Subcutaneous abdominal adipose tissue (tissue), 5 donors: Measurements from ENCODE around the gene PRR7.
"Not testable (repeated sequence)": the region's sequence is repeated elsewhere in the genome, so short reads cannot be mapped to it uniquely, and the experiment has no call there.

Source experiments
- H3K27ac ChIP-seq: one replicate; pipeline ENCODE4 v1.7.0; 2013; ENCODE audit warnings: low read depth, mild to moderate bottlenecking, inconsistent platforms, low read length, moderate library complexity
- H3K27me3 ChIP-seq, 5 donors: one replicate each; pipeline ENCODE4 v1.7.0; 2013; ENCODE audit warnings: low read length in 5 of 5, inconsistent platforms in 1 of 5; ENCODE audit not compliant: control insufficient read depth in 5 of 5, insufficient read depth in 4 of 5
- H3K36me3 ChIP-seq, 5 donors: one replicate each; pipeline ENCODE4 v1.7.0; 2013; ENCODE audit warnings: low read length in 5 of 5; ENCODE audit not compliant: control insufficient read depth in 5 of 5, insufficient read depth in 5 of 5
- H3K4me1 ChIP-seq, 5 donors: one replicate each; pipeline ENCODE4 v1.7.0; 2013; ENCODE audit warnings: low read length in 5 of 5, mild to moderate bottlenecking in 3 of 5, moderate library complexity in 1 of 5; ENCODE audit not compliant: control insufficient read depth in 5 of 5, insufficient read depth in 5 of 5
- H3K4me3 ChIP-seq, 5 donors: one replicate each; pipeline ENCODE4 v1.7.0; 2013; ENCODE audit warnings: low read length in 5 of 5, low read depth in 1 of 5
- H3K9ac ChIP-seq, 5 donors: one replicate each; pipeline ENCODE4 v1.7.0; 2013; ENCODE audit warnings: low read length in 5 of 5, mild to moderate bottlenecking in 4 of 5, moderate library complexity in 3 of 5
- H3K9me3 ChIP-seq, 5 donors: one replicate each; pipeline ENCODE4 v1.7.0; 2013; ENCODE audit warnings: low read length in 5 of 5; ENCODE audit not compliant: control insufficient read depth in 5 of 5
- donor health status: healthy.
- donor health status: healthy.
- donor health status: healthy.
- donor health status: healthy.
- donor health status: healthy.

The PRR7 gene

DNA sequence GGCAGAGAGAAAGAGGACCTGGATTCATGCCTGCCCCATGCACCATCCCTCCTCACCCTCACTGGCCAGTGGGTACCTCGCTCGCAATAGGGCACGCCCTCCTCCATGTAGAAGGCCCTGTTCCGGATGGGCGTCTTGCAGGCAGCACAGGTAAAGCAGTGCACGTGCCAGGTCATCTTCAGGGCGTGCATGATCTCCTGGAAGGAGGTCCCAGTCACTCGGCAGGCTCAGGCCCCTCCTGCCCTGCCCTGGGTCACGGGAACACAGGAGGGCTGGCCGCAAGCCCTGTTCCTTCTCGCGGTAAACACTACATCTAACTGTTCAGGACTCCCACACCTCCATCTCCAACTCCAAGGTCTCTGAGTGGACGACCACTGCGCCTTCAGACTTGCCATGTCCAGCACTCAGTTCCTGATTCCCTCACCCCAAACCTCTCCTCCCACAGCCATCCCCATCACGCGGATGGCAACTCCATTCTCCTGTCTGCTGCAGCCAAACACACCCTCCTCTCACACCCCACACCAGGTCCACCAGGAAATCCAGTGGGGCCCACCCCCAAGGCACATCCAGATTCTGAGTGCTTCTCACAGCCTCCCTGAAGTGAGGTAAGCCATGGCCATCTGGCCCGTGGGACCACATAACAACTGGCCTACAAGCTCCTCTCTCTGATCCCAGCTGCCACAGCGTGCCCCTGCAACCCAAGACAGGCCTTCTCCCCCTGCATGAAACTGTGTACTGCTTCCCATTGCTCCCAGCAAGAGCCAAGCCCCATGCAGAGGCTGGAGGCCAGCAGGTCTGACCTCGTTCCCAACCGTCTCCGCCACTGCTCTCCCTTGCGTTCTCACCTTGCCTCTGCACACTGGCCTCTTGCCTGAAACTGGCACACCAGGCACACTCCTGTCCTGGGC is 37.6 kb downstream of the PRR7 start:
- no peak overlapping the region for H3K27ac ChIP-seq
- H3K36me3 ChIP-seq, result peaks cover 0 to 55% (median 47%) of the 10 kb centered on the region in 5 donors
- H3K9ac ChIP-seq, result no peak overlapping the region
- peaks cover 3 to 14% (median 11%) of the 10 kb centered on the region in 5 donors for H3K4me1 ChIP-seq
- no peak overlapping the region for H3K4me3 ChIP-seq
- H3K27me3 ChIP-seq, result no peaks in the 10 kb centered on the region
- no peaks in the 10 kb centered on the region for H3K9me3 ChIP-seq

DNA sequence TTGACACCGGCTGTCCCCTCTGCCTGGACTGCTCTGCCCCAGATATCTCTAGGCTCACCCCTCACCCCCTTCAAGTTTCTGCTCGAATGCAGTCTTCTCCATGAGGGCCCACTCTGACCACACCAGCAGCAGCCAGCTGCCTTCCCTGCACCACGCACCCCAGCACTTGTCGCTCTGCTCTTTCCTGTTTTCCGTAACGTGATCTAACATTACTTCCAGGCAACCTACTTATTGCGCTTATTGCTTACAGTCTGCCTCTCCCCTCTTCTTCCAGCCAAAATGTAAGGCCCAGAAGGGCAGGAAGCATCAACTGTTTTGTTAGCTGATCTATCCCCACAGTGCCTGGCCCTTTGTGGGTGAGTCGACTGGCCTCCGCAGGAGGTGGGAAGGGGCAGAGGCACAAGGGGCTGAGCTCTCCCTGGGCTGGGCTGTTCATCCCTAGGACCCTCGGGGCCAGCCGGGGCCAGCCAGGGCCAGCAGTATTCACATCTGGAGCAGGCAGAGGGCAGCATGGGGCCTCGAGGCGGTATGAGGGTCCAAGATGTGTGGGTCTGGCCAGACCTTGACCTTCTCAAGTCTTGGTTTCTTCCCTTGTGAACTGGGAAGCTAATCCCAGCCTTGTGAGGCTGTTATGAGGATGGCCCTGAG is 38.4 kb downstream of the PRR7 start:
- peaks cover 0 to 6% (median 3%) of the 10 kb centered on the region in 5 donors for H3K4me1 ChIP-seq
- no peaks in the 10 kb centered on the region for H3K9me3 ChIP-seq
- no peak overlapping the region for H3K4me3 ChIP-seq
- no peak overlapping the region for H3K27ac ChIP-seq
- peaks cover 0 to 60% (median 51%) of the 10 kb centered on the region in 5 donors for H3K36me3 ChIP-seq
- H3K9ac ChIP-seq, result no peak overlapping the region
- no peaks in the 10 kb centered on the region for H3K27me3 ChIP-seq

DNA sequence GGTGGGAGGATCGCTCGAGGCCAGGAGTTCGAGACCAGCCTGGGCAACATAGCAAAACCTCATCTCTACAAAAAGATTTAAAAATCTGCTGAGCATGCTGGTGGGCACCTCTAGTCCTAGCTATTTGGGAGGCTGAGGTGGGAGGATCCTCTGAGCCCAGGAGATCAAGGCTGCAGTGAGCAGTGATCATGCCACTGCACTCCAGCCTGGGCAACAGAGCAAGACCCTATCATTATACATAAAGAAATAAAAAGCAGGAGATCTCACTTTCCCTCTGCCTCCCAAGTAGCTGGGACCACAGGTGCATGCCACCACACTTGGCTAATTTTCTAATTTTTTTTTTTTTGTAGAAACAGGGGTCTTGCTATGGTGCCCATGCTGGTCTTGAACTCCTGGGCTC is 39.1 kb downstream of the PRR7 start:
- H3K4me3 ChIP-seq, H3K9me3 ChIP-seq, H3K9ac ChIP-seq, H3K4me1 ChIP-seq, H3K27me3 ChIP-seq, H3K27ac ChIP-seq: not testable (repeated sequence)
- H3K36me3 ChIP-seq, result peaks cover 0 to 68% (median 58%) of the 10 kb centered on the region in 5 donors

DNA sequence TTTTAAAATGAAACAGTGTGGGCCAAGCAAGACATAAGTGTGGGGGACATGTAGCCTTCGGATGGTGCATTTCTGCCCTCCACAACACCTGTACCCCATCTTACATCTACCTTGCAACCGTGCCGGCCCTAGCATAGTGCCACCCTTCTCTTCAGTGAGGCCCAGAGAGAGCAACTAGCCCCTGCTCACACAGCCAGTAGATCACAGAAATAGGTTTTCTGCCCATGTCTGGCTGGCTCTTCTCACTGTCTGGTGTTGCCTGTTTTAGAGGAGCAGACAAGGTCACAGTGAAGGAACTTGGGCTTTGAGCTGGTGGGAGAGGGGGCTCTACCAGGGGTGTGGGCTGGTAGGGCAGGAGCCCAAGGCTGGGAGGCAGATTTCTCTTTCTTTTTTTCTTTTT is 39.6 kb downstream of the PRR7 start:
- Histone ChIP-seq H3K27ac (no peak overlapping the region), H3K27me3 (no peaks in the 10 kb centered on the region), H3K9me3 (no peaks in the 10 kb centered on the region), H3K9ac (no peak overlapping the region), H3K36me3 (peaks cover 0 to 73% (median 63%) of the 10 kb centered on the region in 5 donors), H3K4me3 (no peak overlapping the region), H3K4me1 (peaks cover 0 to 7% (median 0%) of the 10 kb centered on the region in 5 donors)

DNA sequence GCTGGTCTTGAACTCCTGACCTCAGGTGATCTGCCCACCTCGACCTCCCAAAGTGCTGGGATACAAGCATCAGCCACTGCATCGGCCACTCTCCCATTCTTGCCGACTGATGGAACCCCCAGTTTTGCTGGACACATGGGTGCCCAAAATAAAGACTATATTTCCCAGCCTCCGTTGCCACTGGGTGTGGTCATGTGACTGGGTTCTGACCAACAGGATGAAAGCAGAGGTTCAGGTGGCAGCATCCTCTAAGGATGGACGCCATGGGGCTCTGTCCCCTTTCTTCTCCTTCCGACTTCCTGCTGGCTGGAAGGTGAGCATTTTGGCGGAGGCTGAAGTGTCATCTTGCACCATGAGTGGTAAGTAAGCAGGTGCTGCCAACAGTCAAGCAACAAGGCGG is 40.5 kb downstream of the PRR7 start:
- H3K27ac ChIP-seq, result no peak overlapping the region
- no peak overlapping the region for H3K9ac ChIP-seq
- peaks cover 0 to 75% (median 62%) of the 10 kb centered on the region in 5 donors for H3K36me3 ChIP-seq
- no peaks in the 10 kb centered on the region for H3K9me3 ChIP-seq
- H3K4me3 ChIP-seq, result no peak overlapping the region
- H3K4me1 ChIP-seq, result peaks cover 0 to 7% (median 0%) of the 10 kb centered on the region in 5 donors
- H3K27me3 ChIP-seq, result no peaks in the 10 kb centered on the region

DNA sequence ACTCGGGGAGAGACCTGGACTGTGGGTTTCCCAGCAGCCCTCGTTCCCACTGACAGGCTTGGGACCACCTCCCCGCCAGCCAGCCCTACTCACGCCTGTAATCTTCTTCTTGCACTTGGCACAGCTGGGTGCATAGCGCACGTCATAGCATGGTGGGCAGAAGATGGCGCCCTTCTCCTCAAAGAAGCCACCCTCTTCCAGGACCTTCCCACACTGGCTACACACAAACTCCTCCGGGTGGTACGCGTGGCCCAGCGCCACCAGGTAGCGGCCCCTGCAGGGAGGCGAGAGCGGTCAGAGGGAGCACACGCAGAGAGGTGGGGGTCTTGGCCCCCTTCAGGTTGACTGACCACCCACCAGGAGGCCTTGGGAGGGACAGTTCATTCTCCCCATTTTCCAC is 41.4 kb downstream of the PRR7 start:
- no peaks in the 10 kb centered on the region for H3K27me3 ChIP-seq
- peaks cover 0 to 82% (median 68%) of the 10 kb centered on the region in 5 donors for H3K36me3 ChIP-seq
- H3K9ac ChIP-seq, result no peak overlapping the region
- H3K4me3 ChIP-seq, result no peak overlapping the region
- H3K27ac ChIP-seq, result no peak overlapping the region
- H3K9me3 ChIP-seq, result no peaks in the 10 kb centered on the region
- H3K4me1 ChIP-seq, result peaks cover 0 to 7% (median 0%) of the 10 kb centered on the region in 5 donors

DNA sequence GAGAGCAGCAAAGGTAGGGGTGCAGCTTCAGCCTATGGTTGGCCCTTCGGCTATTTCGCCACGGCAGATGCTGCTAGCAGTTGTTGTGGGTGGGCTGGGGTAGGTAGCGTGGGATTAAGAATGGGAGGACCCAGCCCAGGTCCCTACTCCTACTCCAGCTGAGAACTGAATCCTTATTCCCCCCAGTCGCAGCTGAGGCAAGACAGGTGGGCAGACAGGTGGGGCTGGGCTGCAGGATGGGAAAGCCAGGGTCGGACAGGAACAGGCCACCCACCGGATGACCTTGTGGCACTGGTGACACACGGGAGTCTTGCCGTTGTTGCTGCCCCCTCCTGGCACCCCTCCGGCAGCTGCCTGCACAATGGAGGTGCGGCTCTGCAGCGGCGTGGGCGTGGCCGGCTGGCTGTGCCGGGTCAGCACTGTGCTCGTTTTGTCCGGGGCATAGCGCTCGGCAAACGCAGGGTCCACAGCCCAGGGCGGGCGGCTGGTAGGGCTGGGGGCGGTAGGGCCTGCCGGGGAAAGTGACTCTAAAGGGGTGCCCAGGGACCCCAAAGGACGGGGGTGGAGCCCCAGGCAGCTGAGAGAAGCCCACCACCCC is 42.6 kb downstream of the PRR7 start:
- H3K4me3 ChIP-seq, result no peak overlapping the region
- peaks cover 0 to 11% (median 5%) of the 10 kb centered on the region in 5 donors for H3K4me1 ChIP-seq
- H3K27ac ChIP-seq, result no peak overlapping the region
- no peaks in the 10 kb centered on the region for H3K9me3 ChIP-seq
- H3K9ac ChIP-seq, result no peak overlapping the region
- H3K27me3 ChIP-seq, result no peaks in the 10 kb centered on the region
- H3K36me3 ChIP-seq, result peaks cover 0 to 70% (median 58%) of the 10 kb centered on the region in 5 donors

DNA sequence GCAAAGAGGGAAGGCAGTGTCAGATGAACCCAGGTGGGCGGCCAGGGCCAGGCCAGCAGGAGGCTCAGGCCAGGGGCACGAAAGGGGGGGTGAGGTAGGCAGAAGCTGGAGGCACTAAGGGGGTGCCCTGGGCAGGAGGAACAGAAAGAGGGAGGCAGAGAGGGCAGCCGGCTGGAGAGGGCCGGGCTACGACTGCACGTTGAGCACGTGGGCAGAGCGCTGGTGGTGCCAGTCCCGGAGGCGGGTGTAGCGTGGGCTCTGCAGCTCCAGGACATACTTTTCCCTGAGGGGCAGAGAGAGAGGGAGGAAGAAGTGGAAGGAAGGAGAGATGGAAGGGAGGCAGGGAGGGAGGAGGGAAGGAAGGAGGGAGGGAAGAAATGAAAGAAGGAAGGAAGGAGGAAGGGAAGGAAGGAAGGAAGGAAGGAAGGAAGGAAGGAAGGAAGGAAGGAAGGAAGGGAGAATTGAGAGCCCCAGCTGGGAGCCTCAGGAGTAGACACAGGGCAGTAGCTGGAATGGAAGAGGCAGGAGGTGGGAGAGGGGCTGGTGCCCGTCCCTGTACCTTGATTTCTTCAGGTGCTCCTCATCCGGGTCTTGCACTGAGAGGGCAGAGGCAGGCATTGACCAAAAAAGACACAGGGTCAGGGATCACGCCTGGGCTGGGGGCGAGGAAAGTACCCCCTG is 43.8 kb downstream of the PRR7 start:
- H3K27me3 ChIP-seq, result no peaks in the 10 kb centered on the region
- H3K4me1 ChIP-seq, result peaks cover 0 to 24% (median 18%) of the 10 kb centered on the region in 5 donors
- no peak overlapping the region for H3K9ac ChIP-seq
- peaks cover 0 to 58% (median 51%) of the 10 kb centered on the region in 5 donors for H3K36me3 ChIP-seq
- no peak overlapping the region for H3K27ac ChIP-seq
- no peak overlapping the region for H3K4me3 ChIP-seq
- H3K9me3 ChIP-seq, result no peaks in the 10 kb centered on the region

DNA sequence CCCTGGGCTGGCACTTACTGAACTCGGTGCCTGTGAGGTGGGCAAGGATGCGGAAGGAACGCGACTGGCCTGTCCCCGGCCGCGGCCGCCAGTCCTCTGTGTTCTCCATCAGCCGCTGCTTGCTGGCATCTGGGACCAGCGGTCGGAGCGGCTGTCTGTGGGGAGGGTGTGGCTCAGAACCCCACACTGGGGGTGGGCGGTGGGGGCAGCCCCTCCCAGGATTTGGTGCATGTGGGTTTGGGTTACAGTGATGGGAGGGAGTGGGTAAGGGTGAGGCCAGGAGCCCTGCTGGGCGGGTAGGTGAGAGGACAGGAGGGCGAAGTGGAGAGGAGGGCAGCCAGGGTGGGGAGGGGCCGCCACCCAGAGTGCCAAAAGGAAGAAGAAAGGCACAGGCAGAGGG is 44.4 kb downstream of the PRR7 start:
- H3K27ac ChIP-seq, result no peak overlapping the region
- no peak overlapping the region for H3K4me3 ChIP-seq

More for the DNA sequence above, 44.4 kb downstream of the PRR7 start:
- no peak overlapping the region for H3K9ac ChIP-seq
- H3K27me3 ChIP-seq, result no peaks in the 10 kb centered on the region
- H3K9me3 ChIP-seq, result no peaks in the 10 kb centered on the region
- H3K36me3 ChIP-seq, result peaks cover 0 to 57% (median 48%) of the 10 kb centered on the region in 5 donors
- peaks cover 0 to 29% (median 23%) of the 10 kb centered on the region in 5 donors for H3K4me1 ChIP-seq
